ENCODE results near the gene RAB15. TPM values are rescaled to one million over a fixed set of nuclear protein-coding genes. Genes with fewer than 3 reads are reported as not detected.

RAB15 gene
- total RNA-seq, 1 donor from 2014 or later: 8.3 TPM

- Histone ChIP-seq H3K36me3 (peaks cover 0 to 13% of the 10 kb centered on the region in 2 donors), H3K9me3 (no peaks in the 10 kb centered on the region), H3K4me3 (no peak overlapping the region), H3K4me1 (no peaks in the 10 kb centered on the region), H3K27ac (no peak overlapping the region), H3K27me3 (no peaks in the 10 kb centered on the region)
- no peak for DNase-seq (ENCODE audit: extremely low spot score in 2 of 2)
- no peak for TF ChIP-seq POLR2A (IDR thresholded peaks at IDR 0.05)
- no peak for TF ChIP-seq POLR2AphosphoS5 (IDR thresholded peaks at IDR 0.05; ENCODE audit: insufficient read depth in 1 of 2, low read depth in 1 of 2)
- TF ChIP-seq CTCF (IDR thresholded peaks at IDR 0.05): no peak
- intact Hi-C loops (cut with DNase I): no loop called here
Measured at GRCh38 chr14:64951291-64951690, 20.8 kb downstream of the RAB15 start.

DNA sequence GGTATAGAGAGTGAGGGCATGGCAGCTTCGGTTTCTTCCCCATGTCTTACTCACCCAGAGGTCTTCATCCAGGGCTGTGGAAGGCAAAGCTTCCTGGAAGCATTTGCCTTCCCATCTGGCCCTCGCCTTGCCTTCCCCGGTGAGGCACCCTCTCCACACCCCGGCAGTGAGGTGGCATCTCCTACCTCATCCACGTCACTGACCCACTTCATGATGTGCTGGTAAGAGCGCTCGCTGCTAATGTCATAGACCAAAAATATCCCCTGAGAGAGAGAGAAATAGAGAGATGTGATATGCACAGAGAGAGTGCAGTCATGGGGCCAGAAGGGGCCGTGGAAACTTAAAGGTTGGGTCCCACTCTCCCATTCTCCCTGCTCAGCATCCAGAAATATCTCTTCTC is 21.2 kb downstream of the RAB15 start:
- intact Hi-C loops (cut with DNase I): no loop called here
- H3K27ac ChIP-seq: no peak overlapping the region
- no peak for DNase-seq (ENCODE audit: extremely low spot score in 2 of 2)
- H3K36me3 ChIP-seq: peaks cover 0 to 13% of the 10 kb centered on the region in 2 donors
- H3K27me3 ChIP-seq: no peaks in the 10 kb centered on the region
- TF ChIP-seq POLR2AphosphoS5 (IDR thresholded peaks at IDR 0.05; ENCODE audit: insufficient read depth in 1 of 2, low read depth in 1 of 2) (no peak), CTCF (IDR thresholded peaks at IDR 0.05) (no peak), POLR2A (IDR thresholded peaks at IDR 0.05) (no peak)
- no peak overlapping the region for H3K4me3 ChIP-seq
- H3K4me1 ChIP-seq: no peaks in the 10 kb centered on the region
- H3K9me3 ChIP-seq: no peaks in the 10 kb centered on the region

DNA sequence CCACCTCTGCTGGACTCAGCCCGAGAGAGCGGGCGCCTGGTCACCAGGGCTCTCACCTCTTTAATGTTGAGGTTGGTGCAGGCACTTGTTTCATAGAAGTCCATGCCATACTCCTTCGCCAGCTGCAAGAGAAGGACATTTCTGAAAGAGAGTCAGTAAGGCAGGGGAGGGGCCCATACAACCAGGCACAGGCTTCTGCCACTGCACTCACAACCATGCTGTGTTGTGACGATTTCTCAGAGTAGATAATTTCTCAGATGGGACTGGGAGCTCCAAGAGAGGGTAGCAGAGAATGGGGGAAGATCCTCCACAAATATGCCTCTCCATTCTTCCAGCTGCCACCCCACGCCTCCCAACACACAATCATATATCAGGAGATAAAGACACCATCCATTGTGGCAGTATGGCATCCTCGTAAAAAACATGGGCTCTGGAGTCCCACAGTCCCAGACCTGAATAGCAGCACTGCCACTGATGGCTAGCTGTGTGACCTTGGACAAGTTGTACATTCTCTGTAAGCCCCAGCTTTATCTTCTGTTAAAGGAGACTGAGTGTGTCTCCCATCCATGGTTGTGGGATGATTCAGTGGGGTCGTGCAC is 23.4 kb downstream of the RAB15 start:
- intact Hi-C loops (cut with DNase I): no loop called here
- TF ChIP-seq POLR2A (IDR thresholded peaks at IDR 0.05): no peak
- TF ChIP-seq CTCF (IDR thresholded peaks at IDR 0.05): no peak
- TF ChIP-seq POLR2AphosphoS5 (IDR thresholded peaks at IDR 0.05; ENCODE audit: insufficient read depth in 1 of 2, low read depth in 1 of 2): no peak
- no peaks in the 10 kb centered on the region for H3K27me3 ChIP-seq

GRCh38 chr14:64947710-64948611 is 24.2 kb downstream of the RAB15 start:
- DNase-seq (ENCODE audit: extremely low spot score in 2 of 2): peak in 1 of 2 donors; percentile 81
- Histone ChIP-seq H3K4me1 (peaks cover 11% of the 10 kb centered on the region), H3K27me3 (no peaks in the 10 kb centered on the region), H3K9me3 (no peaks in the 10 kb centered on the region), H3K36me3 (peaks cover 0 to 13% of the 10 kb centered on the region in 2 donors), H3K27ac (no peak overlapping the region), H3K4me3 (no peak overlapping the region)
- no peak for TF ChIP-seq POLR2A (IDR thresholded peaks at IDR 0.05)
- TF ChIP-seq CTCF (IDR thresholded peaks at IDR 0.05): no peak
- no peak for TF ChIP-seq POLR2AphosphoS5 (IDR thresholded peaks at IDR 0.05; ENCODE audit: insufficient read depth in 1 of 2, low read depth in 1 of 2)
- intact Hi-C loops (cut with DNase I): no loop called here

More for the DNA sequence above, 23.4 kb downstream of the RAB15 start:
- Histone ChIP-seq H3K36me3 (peaks cover 0 to 13% of the 10 kb centered on the region in 2 donors), H3K27ac (no peak overlapping the region), H3K4me1 (peaks cover 4% of the 10 kb centered on the region), H3K4me3 (no peak overlapping the region), H3K9me3 (no peaks in the 10 kb centered on the region)
- DNase-seq (ENCODE audit: extremely low spot score in 2 of 2): no peak
